Measurements from ENCODE around the gene ZNF217.

GRCh38 chr20:53598140-53599043 is 4.8 kb upstream of the ZNF217 start:
- TF ChIP-seq CTCF (conservative IDR thresholded peaks at IDR 0.05) = no peak
- no peak for TF ChIP-seq ZFX (IDR thresholded peaks at IDR 0.05)

Data from C4-2B (cell line).